Muscle layer of duodenum (tissue), 2 donors: Measurements from ENCODE around the gene TENT5A.
"Not testable (repeated sequence)": the region's sequence is repeated elsewhere in the genome, so short reads cannot be mapped to it uniquely, and the experiment has no call there.

Source experiments
- H3K27ac ChIP-seq: one replicate; pipeline ENCODE4 v1.7.0; 2013; ENCODE audit warnings: mild to moderate bottlenecking, low read length
- H3K27me3 ChIP-seq: one replicate; pipeline ENCODE4 v1.7.0; 2013; ENCODE audit warnings: low read depth, mild to moderate bottlenecking, control low read depth, low read length
- H3K36me3 ChIP-seq, 2 donors: one replicate each; pipeline ENCODE4 v1.7.0; 2013; ENCODE audit warnings: low read length in 2 of 2, control low read depth in 1 of 2, mild to moderate bottlenecking in 1 of 2; ENCODE audit not compliant: insufficient read depth in 2 of 2, control insufficient read depth in 1 of 2
- H3K4me1 ChIP-seq, 2 donors: one replicate each; pipeline ENCODE4 v1.7.0; 2013; ENCODE audit warnings: low read length in 2 of 2, mild to moderate bottlenecking in 2 of 2, control low read depth in 1 of 2, moderate library complexity in 1 of 2; ENCODE audit not compliant: insufficient read depth in 2 of 2, control insufficient read depth in 1 of 2
- H3K4me3 ChIP-seq, 2 donors: one replicate each; pipeline ENCODE4 v1.7.0; 2013; ENCODE audit warnings: low read length in 2 of 2, low read depth in 1 of 2, mild to moderate bottlenecking in 1 of 2
- H3K9me3 ChIP-seq, 2 donors: one replicate each; pipeline ENCODE4 v1.7.0; 2013; ENCODE audit warnings: low read length in 2 of 2, control low read depth in 1 of 2, mild to moderate bottlenecking in 1 of 2; ENCODE audit not compliant: control insufficient read depth in 1 of 2
- donor health status: healthy.

TENT5A gene

DNA sequence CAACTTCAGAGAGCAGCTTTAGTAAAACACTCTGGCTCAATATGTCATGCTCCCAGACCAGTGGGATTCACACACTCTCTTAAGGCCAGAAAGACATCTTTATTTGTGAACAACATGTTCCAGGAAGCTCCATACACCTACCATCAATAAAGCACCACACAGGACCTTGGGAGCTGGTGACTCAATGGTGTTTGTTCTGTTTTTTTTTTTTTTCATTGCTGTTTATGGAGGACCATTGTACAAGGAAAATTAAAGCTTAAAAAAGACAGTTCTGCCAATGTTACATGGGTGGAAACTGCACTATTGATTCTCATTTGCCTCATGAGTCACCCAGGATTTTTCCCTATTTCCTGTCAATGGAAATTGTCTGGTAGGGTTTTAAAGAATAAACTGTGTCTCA lies 36.3 kb upstream of the TENT5A start:
- Histone ChIP-seq H3K36me3 (no peaks in the 10 kb centered on the region), H3K4me3 (no peak overlapping the region), H3K9me3 (no peaks in the 10 kb centered on the region), H3K27ac (no peak overlapping the region), H3K27me3 (no peaks in the 10 kb centered on the region), H3K4me1 (no peaks in the 10 kb centered on the region)

- no peak overlapping the region for H3K4me3 ChIP-seq
- no peak overlapping the region for H3K27ac ChIP-seq
Measured at GRCh38 chr6:81787313-81788068, 35.0 kb upstream of the TENT5A start.

DNA sequence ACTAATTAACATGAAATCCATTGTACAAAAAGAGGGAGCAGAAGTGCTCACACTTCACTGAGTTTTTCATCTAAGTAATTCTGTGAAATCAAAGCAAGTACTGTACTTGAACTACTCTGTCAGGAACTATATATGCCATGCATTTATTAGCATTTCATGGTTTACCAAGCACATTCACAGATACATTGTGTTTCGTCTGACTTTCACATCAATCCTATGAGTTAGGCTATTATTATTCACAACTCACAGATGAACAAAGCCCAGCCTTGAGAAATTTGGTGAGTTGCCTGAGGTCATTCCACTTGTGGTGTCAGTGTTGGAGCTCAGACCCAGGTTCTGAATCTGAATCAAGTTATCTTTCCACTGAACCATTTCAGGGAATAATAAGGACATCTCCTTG lies 33.7 kb upstream of the TENT5A start:
- H3K4me1 ChIP-seq, result no peaks in the 10 kb centered on the region
- no peak overlapping the region for H3K27ac ChIP-seq
- no peaks in the 10 kb centered on the region for H3K36me3 ChIP-seq
- no peaks in the 10 kb centered on the region for H3K27me3 ChIP-seq
- no peak overlapping the region for H3K4me3 ChIP-seq
- no peaks in the 10 kb centered on the region for H3K9me3 ChIP-seq

More at GRCh38 chr6:81787313-81788068, 35.0 kb upstream of the TENT5A start:
- H3K27me3 ChIP-seq, result no peaks in the 10 kb centered on the region
- H3K36me3 ChIP-seq, result no peaks in the 10 kb centered on the region
- no peaks in the 10 kb centered on the region for H3K4me1 ChIP-seq
- H3K9me3 ChIP-seq, result no peaks in the 10 kb centered on the region

DNA sequence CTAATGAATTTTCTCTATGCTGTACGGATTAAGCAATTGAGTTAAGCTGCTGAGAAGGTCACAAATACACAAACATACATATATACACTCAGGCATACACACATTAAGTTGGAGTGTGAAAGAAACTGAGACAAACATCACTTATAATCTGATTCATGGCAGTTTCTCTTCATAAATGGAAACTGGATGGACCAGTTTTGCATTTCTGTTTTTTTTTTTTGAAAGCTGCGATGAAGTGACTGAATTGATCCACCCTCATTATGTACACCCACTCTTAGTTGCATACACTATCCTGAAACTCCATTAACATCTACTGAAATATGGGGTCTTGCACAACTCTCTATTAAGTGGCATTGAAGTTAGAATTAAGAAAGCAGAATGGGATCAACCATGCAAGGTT lies 32.9 kb upstream of the TENT5A start:
- Histone ChIP-seq H3K36me3 (no peaks in the 10 kb centered on the region), H3K27ac (no peak overlapping the region), H3K4me3 (no peak overlapping the region), H3K9me3 (no peaks in the 10 kb centered on the region), H3K4me1 (no peaks in the 10 kb centered on the region), H3K27me3 (no peaks in the 10 kb centered on the region)

GRCh38 chr6:81783893-81784292 lies 31.4 kb upstream of the TENT5A start:
- Histone ChIP-seq H3K27me3 (no peaks in the 10 kb centered on the region), H3K36me3 (no peaks in the 10 kb centered on the region), H3K27ac (no peak overlapping the region), H3K9me3 (no peaks in the 10 kb centered on the region), H3K4me1 (no peaks in the 10 kb centered on the region), H3K4me3 (no peak overlapping the region)

DNA sequence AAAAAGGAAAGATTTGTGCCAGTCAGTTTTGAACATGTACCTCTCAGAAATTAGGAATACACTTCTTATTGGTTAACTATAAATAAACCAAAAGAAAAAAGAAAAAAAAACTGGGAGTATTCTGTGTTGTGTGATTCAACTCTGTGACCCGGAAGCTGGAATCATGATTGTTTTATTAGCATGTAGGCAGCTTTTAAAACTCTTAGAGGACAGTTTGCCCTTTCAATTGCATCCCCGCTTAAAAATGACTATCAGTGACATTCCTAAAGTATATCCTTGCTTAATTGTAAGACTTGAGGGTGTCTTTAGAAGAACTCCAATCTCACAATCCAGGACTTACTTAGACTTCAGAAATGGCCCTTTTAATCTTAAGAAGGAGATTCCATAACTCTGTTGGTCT lies 29.1 kb upstream of the TENT5A start:
- Histone ChIP-seq H3K27ac (no peak overlapping the region), H3K4me1 (no peaks in the 10 kb centered on the region), H3K4me3 (no peak overlapping the region)

DNA sequence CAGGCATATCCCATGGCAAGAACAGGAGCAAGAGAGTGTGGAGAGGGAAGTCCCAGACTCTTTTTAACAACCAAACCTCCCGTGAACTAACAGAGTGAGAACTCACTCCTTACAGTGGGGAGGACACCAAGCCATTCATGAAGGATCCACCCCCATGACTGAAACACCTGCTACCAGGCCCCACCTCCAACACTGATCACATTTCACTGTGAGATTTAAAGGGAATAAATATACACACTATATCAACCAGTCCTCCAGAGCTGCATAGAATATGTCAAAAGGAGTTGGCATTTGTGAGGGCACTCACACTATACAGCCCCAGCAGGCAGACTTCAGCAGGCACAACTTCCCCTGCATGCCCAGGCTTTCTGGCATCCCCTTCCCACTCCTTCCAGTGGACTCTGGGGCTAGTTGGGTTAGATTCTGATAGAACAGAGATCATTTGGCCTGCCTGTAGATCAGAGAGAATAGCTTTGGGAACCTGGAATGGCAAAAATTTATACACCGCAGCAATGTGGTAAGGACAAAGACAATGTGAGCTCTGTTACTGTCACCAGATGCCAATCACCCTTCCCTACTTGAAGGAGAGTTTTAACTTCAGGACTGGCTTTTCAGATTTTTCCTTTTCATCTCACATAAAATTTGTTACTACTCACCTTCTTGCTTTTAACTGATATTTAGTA lies 25.2 kb upstream of the TENT5A start:
- H3K27me3 ChIP-seq, result no peaks in the 10 kb centered on the region
- H3K4me3 ChIP-seq, result no peak overlapping the region
- no peaks in the 10 kb centered on the region for H3K36me3 ChIP-seq
- no peaks in the 10 kb centered on the region for H3K4me1 ChIP-seq
- H3K27ac ChIP-seq, result no peak overlapping the region
- no peaks in the 10 kb centered on the region for H3K9me3 ChIP-seq

More for the DNA sequence above, 29.1 kb upstream of the TENT5A start:
- no peaks in the 10 kb centered on the region for H3K36me3 ChIP-seq
- H3K9me3 ChIP-seq, result no peaks in the 10 kb centered on the region
- H3K27me3 ChIP-seq, result no peaks in the 10 kb centered on the region

DNA sequence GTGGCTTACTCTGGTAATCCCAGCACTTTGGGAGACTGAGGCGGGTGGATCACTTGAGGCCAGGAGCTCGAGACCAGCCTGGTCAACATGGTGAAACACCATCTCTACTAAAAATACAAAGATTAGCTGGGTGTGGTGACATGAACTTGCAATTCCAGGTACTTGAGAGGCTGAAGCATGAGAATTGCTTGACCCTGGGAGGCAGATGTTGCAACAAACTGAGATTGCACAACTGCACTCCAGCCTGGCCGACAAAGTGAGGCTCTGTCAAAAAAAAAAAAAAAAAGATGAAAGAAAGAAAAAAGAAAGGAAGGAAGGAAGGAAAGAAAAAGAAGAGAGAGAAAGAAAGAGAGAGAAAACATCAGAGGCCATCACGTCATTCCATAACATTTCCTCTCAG lies 23.7 kb upstream of the TENT5A start:
- H3K36me3 ChIP-seq, H3K4me3 ChIP-seq, H3K27ac ChIP-seq, H3K4me1 ChIP-seq, H3K9me3 ChIP-seq, H3K27me3 ChIP-seq: not testable (repeated sequence)

DNA sequence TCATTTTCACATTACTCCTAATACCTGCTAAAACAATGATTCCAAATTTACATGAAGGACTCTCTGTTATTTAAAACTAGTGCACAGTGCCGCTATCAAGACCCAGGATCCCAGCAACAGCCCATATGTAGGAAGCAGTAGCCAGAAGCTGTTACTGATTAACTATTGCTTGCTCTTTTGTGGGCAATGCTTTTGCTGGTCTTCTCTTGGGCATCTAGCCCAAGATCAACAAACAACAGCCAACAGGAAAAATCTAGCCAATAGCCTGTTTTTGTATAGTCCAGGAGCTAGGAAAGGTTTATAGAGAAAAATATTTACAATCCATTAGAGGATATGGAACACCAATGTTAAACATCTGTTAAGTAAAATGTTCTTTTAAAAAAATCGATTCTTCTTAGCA lies 22.1 kb upstream of the TENT5A start:
- no peaks in the 10 kb centered on the region for H3K27me3 ChIP-seq
- no peaks in the 10 kb centered on the region for H3K4me1 ChIP-seq
- no peak overlapping the region for H3K4me3 ChIP-seq
- H3K9me3 ChIP-seq, result no peaks in the 10 kb centered on the region
- H3K27ac ChIP-seq, result no peak overlapping the region
- H3K36me3 ChIP-seq, result no peaks in the 10 kb centered on the region

DNA sequence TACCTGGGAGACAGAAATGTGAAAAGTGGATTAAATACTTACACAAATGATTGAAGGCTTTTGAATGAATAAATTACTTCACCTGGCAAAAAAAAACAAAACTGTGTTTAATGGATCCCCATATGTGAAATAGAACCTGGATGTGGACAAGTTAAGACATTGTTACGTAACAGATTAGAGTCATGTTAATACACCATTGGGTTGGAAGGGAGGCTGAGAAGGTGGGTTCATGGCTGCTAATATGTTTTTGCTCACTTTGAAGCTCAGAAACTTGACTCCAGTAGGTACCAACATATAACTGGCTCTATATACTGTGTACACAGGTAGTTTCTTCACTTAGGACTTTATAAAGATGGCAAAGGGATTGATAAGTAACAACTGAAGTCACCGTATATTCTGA lies 21.4 kb upstream of the TENT5A start:
- Histone ChIP-seq H3K9me3 (no peaks in the 10 kb centered on the region), H3K27ac (no peak overlapping the region), H3K27me3 (no peaks in the 10 kb centered on the region), H3K36me3 (no peaks in the 10 kb centered on the region), H3K4me1 (no peaks in the 10 kb centered on the region), H3K4me3 (no peak overlapping the region)

- no peaks in the 10 kb centered on the region for H3K27me3 ChIP-seq
- H3K27ac ChIP-seq, result no peak overlapping the region
- H3K4me3 ChIP-seq, result no peak overlapping the region
- no peaks in the 10 kb centered on the region for H3K9me3 ChIP-seq
- no peaks in the 10 kb centered on the region for H3K4me1 ChIP-seq
- no peaks in the 10 kb centered on the region for H3K36me3 ChIP-seq
Measured at GRCh38 chr6:81772741-81773140, 20.3 kb upstream of the TENT5A start.

DNA sequence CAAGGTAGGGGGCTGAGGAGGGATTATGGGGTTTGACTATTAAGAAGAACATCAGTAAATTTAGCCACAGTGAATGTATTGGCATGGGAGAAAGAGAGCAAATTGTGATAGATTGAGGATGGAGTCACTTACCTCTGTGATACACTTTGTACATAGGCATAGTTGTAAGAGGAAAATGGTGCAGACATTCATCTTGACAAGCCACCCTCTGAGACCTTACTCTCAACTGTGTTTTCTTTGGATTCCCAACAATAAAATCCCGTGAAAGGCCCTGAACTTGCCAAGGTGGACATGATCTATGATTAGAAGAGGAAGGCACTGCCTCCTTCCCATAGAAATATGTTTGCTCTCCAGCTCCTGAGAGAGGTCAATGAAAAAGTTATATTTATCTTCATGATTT lies 18.6 kb upstream of the TENT5A start:
- Histone ChIP-seq H3K27me3 (no peaks in the 10 kb centered on the region), H3K27ac (no peak overlapping the region), H3K9me3 (no peaks in the 10 kb centered on the region), H3K36me3 (no peaks in the 10 kb centered on the region), H3K4me3 (no peak overlapping the region), H3K4me1 (peaks cover 9 to 12% of the 10 kb centered on the region in 2 donors)
